HG03060 (cell line): Measurements from ENCODE around the gene PUS1.
"Not testable (repeated sequence)": the region's sequence is repeated elsewhere in the genome, so short reads cannot be mapped to it uniquely, and the experiment has no call there.

Source experiments
- ATAC-seq: cut with Tn5 transposase; IDR thresholded peaks from one replicate; pipeline ENCODE4 v1.9.1; 2021; ENCODE audit warnings: low read depth, moderate number of reproducible peaks; ENCODE audit not compliant: unreplicated experiment

The PUS1 gene

DNA sequence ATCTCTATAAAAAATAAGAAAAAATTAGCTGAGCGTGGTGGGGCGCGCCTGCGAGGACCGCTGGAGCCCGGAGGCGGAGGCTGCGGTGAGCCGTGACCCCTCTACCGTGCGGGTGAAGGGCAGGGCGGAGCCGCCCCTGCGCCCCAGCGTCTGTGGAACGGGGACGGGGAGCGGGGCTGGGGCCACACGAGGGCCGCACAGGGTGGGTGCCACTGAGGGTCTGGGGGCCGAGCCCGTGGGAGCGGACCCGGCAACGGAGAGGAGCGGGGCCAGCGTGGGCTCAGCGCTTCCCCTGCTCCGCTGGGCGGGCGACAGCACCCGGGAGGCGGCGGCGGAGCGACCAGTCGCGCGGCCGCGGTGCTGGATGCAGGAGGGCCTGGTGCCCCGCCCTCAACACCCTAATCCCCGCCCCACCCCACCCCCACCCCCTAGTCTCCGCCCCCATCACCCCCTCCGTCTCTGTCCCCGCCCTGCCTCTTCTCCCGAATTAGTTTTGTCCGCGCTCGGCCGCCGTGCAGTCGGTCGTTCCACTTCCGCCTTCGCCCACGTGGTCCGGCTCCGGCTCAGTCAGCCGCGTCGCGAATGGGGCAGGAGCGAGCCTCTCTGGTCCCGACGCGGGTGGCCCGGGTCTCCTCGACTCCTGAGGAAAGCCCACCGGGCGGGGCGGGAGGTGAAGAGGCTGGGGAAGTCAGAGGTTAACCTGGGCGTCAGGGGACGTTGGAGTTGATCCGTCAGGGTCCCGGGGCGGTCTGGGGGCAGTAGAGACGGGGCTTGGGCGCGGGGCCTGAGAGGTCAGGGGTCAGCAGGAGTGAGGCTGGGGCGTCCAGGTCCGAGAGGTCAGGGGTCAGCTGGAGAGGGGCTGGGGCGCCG is at the start of gene PUS1:
PUS1 (plus strand) TSS at position 566 of the 870 bp plus-strand sequence. CDS start 447 bp downstream, outside the sequence.
- ATAC-seq, result peak; percentile 48

DNA sequence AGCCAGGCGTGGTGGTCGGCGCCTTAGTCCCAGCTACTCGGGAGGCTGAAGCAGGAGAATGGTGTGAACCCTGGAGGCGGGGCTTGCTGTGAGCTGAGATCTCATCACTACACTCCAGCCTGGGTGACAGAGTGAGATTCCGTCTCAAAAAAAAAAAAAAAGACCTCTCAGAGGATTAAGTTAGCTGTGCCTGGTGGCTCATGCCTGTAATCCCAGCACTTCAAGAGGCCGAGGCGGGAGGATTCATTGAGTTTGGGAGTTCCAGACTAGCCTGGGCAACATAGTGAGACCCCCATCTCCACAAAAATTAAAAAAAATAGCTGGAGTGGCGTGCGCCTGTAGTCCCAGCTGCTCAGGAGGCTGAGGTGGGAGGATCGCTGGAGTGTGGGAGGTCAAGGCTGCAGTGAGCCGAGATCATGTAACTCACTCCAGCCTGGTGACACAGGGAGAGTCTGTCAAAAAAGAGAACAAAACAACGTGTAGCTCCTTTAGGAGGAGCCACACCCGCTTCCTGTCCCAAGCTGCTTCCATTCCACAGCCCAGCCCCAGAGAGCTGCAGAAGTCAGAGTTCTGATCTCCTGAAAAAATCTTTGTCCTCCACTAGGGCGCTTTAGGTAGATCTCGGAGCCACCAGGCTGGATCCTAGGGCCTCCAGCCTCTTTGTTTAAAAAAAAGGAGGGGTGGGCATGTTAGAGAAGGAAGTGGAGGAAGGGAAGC is 46.1 kb upstream of the PUS1 start:
- ATAC-seq, result no peak

- no peak for ATAC-seq
These were observed 45.6 kb upstream of the PUS1 start for GRCh38 chr12:131883521-131883900.

GRCh38 chr12:131885076-131885475 is 44.0 kb upstream of the PUS1 start:
- ATAC-seq, result not testable (repeated sequence)

GRCh38 chr12:131885543-131886057 is 43.5 kb upstream of the PUS1 start:
- no peak for ATAC-seq

DNA sequence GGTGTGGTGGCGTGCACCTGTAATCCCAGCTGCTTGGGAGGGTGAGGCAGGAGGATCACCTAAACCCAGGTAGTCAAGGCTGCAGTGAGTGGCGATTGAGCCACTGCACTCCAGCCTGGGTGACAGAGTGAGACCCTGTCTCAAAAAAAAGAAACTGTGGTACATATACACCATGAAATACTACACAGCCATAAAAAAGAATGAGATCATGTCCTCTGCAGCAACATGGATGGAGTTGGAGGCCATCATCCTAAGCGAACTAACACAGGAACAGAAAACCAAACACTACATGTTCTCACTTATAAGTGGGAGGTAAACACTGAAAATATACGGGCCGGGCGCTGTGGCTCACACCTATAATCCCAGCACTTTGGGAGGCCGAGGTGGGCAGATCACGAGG is 37.4 kb upstream of the PUS1 start:
- ATAC-seq, result not testable (repeated sequence)

DNA sequence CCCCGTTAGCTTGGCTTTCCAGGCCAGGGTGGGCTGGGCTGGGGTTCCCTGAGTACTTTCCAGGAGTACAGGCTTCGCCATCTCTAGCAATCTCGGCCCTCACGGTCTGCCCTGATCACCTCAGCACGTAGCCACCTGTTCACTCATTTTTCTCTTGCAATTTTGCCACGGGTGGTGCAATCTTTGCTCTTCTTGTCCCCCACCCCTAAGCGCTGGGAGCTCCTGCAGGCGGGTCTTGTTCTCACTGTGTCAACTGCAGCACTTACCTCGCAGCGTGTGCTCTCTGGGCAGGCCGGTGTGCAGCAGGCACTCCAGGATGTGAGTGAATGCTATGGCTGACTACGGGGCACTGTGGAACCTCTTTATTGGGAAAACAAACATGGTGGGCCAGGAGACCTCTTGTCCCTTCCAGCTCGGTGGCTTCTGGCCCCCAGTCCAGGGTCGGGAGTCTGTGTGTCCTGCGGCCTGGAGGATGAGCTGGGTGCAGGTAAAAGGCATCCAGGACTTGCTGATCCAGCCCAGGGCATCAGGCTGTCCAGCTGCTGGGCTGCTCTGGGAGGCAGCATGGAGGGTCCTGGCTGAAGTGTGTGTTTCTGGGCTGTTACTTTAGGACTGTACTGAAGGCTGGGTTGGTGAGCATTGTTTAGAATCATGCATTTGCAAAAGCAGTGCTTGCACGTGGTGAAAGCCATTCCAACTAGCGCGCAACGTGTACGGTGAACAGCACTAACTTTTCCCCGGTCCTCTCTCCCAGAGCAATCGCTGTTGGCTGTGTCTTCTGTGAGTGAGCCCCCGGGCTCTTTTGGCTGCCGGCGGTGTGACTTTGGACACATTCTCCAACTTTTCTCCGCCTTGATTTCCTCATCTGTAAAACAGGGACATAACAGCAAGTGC is 36.1 kb upstream of the PUS1 start:
- no peak for ATAC-seq

GRCh38 chr12:131893605-131894312 is 35.3 kb upstream of the PUS1 start:
- ATAC-seq, result no peak

- peak; percentile 47 for ATAC-seq
These were observed 34.7 kb upstream of the PUS1 start, which contains the start of gene ULK1 for GRCh38 chr12:131894313-131894860. TSS of gene ULK1 (plus strand) at chr12:131894622. CDS start at chr12:131895002, 380 bp downstream.

- no peak for ATAC-seq
These were observed 34.0 kb upstream of the PUS1 start for GRCh38 chr12:131894981-131895639.

DNA sequence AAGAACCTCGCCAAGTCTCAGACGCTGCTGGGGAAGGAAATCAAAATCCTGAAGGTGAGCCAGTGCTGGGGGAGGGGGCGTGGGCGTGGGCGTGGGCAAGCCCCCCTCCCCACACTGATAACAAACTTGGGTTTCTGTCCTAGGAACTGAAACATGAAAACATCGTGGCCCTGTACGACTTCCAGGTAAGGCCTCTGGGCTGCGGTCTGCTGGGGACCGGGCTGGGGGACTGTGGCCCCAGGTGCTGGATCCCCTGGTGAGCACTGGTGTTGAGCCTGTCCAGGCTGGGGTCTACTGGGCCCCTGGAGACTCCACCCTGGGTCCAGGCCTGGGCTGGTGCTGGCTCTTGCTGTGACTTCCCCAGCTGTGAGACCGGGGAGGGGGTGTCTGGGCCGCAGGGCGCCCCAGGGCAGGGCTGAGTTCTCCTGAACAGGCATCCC is 33.4 kb upstream of the PUS1 start:
- no peak for ATAC-seq

- ATAC-seq, result no peak
These were observed 32.8 kb upstream of the PUS1 start for GRCh38 chr12:131896080-131896810.

DNA sequence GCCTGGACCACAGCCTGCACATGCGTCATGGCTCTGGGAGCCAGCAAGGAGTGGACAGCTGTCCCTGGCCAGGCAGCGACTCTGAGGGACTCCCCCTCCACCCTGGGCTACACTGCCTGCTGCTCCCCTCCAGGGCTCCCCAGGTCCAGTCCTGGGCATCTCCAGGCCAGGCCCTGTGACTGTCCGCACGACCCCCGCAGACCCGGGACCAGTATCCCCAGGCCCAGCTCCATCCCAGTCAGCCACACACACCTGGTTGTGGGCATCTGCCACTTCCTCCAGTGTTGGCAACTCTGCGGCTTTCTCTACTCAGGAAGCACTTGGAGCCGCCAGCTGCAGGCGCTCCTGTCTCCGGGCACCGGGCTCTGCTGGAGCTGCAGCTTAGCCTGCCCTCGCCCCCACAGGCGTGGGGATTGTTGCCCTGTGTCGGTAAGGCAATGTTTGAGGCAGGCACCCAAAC is 32.2 kb upstream of the PUS1 start:
- no peak for ATAC-seq

GRCh38 chr12:131897276-131897675 is 31.8 kb upstream of the PUS1 start:
- no peak for ATAC-seq

DNA sequence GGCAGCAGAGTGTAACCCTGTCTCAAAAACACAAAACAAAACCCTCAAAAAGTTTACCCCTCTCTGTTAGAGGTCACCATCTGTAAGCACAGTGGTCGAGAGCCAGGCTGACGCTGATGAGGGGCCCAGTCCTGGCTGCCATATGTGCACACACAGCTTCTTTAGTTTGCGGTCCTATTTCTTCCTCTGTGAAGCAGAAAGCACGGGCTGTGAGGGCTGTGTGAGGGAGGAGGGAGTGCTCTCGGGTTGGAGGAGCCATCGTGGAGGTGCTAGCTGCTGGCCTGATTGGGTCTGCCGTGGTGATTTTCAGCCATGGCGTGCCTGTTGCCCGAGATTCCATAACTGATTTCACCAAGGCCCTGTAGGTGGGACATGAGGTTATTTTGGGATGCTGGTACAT is 31.2 kb upstream of the PUS1 start:
- ATAC-seq, result no peak

DNA sequence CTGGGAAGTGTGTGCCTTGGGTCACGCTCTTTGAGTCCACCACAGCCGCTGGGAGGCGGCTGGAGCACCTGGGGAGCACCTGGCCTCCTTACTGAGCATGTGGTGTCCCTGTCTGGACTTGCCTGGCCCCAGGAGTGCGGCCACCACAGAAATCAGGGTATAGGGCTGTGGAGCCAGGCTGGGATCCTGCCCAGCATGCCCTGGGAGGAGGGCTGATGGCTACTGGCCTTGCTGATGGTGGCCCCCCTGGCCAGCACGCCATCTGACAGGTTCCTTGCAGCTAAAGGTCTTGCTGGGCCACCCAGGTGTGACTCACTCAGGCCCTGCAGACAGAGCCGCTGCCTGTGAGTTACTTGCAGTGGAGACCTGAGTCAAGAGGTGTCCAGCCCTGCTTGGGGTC is 28.7 kb upstream of the PUS1 start:
- ATAC-seq, result no peak

- ATAC-seq, result no peak
These were observed 27.4 kb upstream of the PUS1 start for GRCh38 chr12:131901431-131902331.
